PC-9 (cell line): ENCODE measurements around the gene SNAPC2.

ENCODE experiments used
- EZH2 ChIP-seq: fragments of 200-600 bp; sonication (generic); IDR thresholded peaks from 2 replicates; pipeline ENCODE4 v1.8.0; 2017; ENCODE audit warnings: antibody characterized with exemption, low read depth
- TF ChIP-seq, protein P1 (sequence below): fragments of 200-600 bp; sonication (generic); conservative IDR thresholded peaks from 2 replicates; pipeline ENCODE4 v1.6.1; 2017; ENCODE audit warnings: mixed run types, antibody characterized with exemption, mild to moderate bottlenecking, moderate library complexity

- TF ChIP-seq, protein P1, sequence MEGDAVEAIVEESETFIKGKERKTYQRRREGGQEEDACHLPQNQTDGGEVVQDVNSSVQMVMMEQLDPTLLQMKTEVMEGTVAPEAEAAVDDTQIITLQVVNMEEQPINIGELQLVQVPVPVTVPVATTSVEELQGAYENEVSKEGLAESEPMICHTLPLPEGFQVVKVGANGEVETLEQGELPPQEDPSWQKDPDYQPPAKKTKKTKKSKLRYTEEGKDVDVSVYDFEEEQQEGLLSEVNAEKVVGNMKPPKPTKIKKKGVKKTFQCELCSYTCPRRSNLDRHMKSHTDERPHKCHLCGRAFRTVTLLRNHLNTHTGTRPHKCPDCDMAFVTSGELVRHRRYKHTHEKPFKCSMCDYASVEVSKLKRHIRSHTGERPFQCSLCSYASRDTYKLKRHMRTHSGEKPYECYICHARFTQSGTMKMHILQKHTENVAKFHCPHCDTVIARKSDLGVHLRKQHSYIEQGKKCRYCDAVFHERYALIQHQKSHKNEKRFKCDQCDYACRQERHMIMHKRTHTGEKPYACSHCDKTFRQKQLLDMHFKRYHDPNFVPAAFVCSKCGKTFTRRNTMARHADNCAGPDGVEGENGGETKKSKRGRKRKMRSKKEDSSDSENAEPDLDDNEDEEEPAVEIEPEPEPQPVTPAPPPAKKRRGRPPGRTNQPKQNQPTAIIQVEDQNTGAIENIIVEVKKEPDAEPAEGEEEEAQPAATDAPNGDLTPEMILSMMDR, result no peak
- TF ChIP-seq EZH2, result no peak
Observed at GRCh38 chr19:7965921-7966665, 46.0 kb downstream of the SNAPC2 start.
